ENCODE results near the gene ZCCHC3.
"Not testable (repeated sequence)": the region's sequence is repeated elsewhere in the genome, so short reads cannot be mapped to it uniquely, and the experiment has no call there.

ZCCHC3 gene, protein sequence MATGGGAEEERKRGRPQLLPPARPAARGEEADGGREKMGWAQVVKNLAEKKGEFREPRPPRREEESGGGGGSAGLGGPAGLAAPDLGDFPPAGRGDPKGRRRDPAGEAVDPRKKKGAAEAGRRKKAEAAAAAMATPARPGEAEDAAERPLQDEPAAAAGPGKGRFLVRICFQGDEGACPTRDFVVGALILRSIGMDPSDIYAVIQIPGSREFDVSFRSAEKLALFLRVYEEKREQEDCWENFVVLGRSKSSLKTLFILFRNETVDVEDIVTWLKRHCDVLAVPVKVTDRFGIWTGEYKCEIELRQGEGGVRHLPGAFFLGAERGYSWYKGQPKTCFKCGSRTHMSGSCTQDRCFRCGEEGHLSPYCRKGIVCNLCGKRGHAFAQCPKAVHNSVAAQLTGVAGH

DNA sequence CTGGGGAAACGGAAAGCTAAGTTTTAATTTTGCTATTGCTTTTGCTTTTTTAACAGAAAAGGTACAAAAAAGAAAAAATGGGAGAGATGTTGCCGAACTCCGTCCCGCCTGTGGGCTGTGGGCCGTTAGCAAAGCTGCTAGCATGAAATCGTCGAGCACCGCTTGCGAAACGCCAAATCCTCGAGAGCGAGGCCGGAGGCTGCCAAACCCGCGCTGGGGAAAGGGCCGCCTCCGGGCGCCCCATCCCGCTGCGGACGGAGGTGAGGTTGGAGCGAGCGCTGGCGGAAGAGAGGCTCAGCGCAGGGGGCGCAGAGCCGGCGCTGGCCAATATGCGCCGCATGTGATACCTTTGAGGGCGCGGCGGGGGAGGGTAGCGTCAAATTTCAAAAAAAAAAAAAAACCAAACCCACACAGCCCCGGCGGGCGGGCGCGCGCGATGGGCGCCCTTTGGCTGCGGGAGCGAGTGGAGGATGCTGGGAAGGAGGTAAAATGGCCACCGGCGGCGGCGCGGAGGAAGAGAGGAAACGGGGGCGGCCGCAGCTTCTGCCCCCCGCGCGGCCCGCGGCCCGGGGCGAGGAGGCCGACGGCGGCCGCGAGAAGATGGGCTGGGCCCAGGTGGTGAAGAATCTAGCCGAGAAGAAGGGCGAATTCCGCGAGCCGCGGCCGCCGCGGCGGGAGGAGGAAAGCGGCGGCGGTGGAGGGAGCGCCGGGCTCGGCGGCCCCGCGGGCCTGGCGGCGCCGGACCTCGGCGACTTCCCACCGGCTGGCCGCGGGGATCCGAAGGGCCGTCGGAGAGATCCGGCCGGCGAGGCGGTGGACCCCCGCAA lies at the start of gene ZCCHC3:
Gene ZCCHC3, plus strand, starts transcription at position 473 of the 827 bp plus-strand sequence. Its CDS starts 17 bp downstream, at position 490.
- peak; percentile 58 for DNase-seq (ENCODE audit: low read depth)

DNA sequence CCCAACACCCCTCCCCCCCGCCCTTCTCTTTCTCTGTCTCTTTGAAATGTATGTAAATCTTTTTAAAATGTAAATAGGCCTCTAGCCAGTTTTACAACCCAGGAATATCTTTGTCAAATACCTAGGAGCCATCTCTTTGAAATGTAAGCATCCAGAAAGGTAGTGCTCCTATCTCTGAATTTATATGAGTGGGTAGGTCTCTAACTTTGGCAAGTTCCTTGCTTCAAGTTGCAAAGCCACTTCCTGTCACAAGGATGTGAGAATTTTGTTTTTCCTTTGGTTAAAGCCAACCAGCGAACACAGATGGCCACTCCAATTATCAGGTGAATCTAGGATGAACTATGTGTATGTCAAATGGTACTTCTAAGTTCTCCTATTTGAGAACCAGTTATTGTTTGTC lies 46.0 kb upstream of the ZCCHC3 start:
- no peak for DNase-seq (ENCODE audit: low read depth)

DNA sequence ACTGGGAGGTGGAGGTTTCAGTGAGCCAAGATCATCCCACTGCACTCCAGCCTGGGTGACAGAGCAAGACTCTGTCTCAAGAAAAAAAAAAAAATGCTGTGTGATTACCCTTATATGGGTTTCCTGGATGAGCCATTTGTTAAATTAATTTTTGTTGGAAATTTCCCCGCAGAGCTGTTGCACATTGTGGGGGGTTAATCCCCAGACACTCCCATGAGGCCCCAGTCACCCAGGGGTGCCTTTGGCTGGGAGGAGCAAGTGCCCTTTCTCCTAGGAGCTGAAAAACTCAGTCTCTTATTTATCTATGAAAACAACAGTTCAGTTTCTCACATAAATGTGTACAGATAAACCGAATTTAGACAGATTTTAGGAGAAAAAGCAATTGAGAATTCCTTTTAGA lies 44.6 kb upstream of the ZCCHC3 start:
- no peak for DNase-seq (ENCODE audit: low read depth)

DNA sequence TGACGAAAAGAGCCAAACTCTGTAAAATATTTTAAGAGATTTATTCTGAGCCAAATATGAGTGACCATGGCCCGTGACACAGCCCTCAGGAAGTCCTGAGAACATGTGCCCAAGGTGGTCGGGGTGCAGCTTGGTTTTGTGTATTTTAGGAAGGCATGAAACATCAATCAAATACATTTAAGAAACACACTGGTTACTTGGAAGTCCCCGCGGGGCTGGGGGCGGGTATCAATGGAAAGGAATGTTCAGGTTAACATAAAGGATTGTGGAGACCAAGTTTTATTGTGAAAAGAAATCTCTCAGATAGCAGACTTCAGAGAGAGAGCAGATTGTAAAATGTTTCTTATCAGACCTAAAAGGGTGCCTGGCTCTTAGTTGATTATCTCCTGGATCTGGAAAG lies 43.9 kb upstream of the ZCCHC3 start:
- not testable (repeated sequence) for DNase-seq (ENCODE audit: low read depth)

DNA sequence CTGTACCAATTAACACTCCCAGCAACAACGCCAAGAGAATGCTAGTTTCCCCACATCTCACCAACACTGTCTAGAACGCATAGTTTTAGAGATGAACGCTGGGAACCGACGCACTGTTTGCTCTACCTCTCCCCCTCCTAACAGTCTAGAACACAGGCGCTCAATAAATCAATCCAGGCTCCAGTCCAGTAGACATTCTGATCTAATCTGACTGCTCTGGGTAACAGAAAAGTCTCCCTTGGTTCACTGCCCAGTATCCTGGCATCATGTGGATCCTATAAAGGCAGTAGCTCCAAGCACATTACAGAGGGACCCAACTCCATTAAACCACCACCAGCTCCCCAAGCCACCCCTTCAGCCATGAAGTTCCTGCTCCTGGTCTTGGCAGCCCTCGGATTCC lies 40.0 kb upstream of the ZCCHC3 start, which contains the start of gene DEFB132:
Gene DEFB132, plus strand, starts transcription at position 306 of the 400 bp plus-strand sequence. Its CDS starts 55 bp downstream, at position 361.
- no peak for DNase-seq (ENCODE audit: low read depth)

DNA sequence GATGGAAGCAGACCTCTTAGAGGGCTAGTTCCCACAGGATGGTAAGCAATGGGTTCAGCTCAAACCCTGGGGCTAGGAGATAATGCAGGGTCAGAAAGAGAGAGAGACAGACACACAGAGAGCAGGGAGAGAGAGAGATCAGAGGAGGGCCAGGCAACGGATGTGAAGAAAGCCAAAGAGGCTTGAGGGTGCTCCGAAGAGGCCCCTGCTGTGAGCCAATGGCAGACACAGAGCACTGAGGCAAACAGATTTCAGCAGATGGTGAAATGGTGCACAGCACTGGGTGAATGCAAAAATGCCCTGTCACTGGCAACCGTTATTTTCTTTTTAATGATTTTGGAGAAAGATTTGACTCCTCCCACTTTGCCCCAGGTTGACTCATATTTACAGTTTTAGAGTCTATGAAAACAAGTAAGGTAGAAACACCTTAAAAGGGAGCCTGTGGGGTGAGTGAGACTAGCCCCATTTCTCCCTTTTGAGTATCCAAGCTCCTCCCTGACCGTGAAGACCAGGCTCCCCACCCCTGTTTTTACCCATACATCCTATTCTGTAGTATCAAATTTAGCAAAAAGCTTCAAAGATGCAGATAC lies 39.0 kb upstream of the ZCCHC3 start:
- DNase-seq (ENCODE audit: low read depth), result no peak

DNA sequence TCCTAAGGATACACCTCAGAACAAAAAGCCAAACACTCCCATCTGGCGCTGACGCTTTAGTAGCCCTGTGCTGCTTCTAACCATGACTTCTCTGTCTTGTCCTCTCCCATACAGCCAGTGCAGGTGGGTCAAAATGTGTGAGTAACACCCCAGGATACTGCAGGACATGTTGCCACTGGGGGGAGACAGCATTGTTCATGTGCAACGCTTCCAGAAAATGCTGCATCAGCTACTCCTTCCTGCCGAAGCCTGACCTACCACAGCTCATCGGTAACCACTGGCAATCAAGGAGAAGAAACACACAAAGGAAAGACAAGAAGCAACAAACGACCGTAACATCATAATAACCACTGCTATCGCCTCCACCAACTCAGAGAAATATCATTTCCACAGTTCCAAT lies 38.4 kb upstream of the ZCCHC3 start:
- no peak for DNase-seq (ENCODE audit: low read depth)

DNA sequence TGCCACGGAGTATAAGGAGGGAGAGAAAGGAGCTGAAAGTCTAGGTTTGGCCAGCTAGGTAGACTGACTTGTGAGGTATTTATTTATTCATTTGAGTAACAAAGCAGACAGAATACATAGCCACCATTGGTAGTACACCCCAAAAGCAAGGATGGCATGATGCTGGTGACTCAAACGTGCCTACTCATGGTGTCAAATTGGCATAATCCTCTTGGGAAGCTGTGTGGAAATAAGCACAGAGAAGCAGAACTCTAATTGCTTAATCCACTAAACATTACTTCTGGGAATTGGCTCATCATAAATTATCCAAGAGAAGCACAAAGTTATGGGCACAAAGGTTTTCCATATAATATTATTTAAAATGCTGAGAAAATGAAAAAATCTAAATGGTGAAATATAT lies 37.4 kb upstream of the ZCCHC3 start:
- no peak for DNase-seq (ENCODE audit: low read depth)

DNA sequence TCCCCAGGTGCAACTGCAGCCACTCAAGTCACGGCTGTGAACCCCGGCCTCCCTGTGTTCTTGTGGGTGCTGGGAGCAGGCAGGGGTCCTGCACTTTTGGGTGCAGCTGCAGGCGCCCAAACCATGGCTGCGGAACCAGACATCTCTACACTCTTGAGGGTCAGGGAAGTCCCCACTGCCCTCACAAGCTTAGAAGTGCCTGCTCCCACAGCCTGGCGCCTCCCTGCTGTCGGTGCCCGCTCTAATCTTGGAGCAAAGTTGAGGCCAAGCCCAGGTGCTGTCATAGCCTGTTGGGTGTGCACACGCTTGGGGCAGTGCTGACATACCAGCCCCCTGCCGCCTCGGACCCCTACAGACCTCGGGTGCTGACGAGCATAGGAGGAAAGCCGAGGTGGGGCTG lies 33.7 kb upstream of the ZCCHC3 start:
- no peak for DNase-seq (ENCODE audit: low read depth)

DNA sequence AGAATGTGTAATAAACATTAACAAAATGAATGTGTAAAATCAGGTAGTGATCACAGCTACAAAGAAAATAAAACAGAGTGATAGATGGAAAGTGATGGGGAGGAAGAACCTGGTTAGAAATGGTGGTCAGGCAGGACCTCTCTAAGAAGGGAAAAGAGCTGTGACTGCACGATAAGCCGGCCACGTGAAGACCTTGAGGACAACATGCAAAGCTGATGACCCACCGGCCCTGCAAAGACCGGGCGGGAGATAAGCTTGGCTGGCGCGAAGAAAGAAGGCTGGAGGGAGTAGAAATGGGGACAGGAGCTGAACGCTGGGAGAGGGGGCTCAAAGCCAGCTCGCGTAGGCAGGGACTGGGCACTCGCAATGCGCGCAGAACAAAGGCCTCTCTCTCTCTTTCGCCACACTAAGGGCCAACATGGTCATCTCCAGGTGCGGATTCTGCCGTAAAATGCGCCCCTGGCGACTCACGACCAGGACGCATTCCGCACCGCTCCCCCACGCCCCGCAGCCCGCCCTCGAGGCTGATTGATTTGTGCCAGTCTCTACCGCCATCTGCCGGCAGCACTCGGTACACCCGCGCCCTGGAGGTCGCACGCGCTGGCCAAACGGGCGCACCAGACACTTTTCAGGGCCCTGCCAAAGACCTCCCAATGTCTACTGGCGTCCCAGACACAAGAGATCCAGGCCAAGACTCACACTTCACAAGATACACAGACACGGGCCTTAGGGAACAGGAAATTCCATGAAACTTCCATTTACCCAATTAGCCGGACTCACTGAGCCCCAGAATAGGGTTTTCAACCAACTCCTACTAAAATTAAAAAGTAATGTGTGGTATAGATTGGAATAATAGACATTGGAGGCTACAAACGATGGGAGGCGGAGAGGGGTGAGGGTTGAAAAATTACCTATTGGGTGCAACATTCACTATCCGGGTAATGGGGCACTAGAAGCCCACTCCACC lies 30.5 kb upstream of the ZCCHC3 start:
- peak; percentile 90 for DNase-seq (ENCODE audit: low read depth)

DNA sequence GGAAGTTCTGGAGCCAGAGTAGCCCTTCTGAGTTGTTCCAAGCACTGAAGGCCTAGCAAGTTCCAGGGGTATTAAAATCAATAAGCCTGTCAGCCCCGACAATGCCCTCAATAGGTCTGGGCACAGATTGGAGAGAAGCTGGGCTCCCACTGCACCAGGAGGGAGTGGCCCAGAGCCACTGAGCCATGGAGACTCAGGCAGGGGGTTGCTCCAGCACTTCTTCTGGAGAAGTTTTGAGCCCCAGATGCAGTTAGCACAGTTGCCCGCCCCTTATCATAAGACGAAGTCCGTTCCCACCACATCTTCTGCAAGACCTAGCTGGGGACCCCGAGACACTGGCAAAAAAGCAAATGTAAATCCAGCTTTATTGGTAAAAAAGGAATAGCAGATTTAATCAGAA lies 26.9 kb upstream of the ZCCHC3 start:
- DNase-seq (ENCODE audit: low read depth), result no peak

DNA sequence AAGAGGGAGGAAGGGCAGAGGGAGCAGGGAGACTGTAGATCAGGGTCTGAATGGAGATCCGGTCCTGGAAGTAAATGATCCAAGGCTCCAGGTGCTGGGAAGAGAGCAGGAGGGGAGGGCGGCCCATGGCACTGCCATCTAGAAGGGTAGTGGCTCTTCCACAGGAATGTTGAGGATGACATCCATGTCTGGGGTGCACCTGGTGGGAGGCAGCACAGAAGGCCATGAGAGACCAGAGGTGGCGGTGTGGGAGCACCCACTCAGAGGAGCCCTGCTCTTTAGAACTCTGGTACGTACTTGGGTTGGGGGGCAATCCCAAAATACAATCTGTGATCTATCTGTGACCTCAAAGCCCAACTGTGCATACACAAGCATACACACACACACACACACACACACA lies 26.3 kb upstream of the ZCCHC3 start:
- no peak for DNase-seq (ENCODE audit: low read depth)

DNA sequence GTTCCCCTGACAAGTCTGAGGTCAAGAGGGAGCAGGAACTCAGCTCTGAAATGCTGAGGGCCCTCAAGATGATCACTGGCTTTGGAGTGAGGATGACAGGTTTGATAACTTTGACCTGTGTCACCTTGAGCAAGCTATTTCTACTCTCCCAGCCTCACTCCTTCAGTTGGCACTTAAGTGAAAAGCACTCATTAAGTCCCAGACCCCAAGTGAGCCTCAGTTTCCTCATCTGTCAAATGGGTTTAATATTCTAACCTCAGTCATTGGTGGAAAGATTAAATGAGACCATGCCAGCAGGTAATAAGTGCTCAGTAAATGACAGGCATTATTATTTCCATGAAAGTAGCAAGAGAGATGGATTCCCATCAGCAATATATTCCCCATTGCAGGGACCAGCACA lies 25.8 kb upstream of the ZCCHC3 start:
- DNase-seq (ENCODE audit: low read depth), result no peak

DNA sequence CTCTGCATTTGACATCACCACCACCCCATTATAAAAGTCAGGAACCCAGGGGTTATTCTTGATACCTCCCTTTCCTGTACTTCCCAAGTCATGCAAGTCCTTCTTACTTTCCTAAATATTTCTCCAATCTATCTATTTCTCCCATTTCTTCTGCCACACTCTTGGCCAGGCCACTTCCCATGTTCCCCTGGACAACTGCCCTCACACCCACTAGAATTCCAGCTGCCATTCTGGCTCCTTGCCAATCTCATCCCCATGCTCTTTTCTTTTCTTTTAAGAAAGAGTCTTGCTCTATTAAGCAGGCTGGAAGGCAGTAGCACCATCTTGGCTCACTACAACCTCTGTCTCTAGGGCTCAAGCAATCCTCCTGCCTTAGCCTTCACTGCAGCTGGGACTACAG lies 24.7 kb upstream of the ZCCHC3 start:
- no peak for DNase-seq (ENCODE audit: low read depth)

DNA sequence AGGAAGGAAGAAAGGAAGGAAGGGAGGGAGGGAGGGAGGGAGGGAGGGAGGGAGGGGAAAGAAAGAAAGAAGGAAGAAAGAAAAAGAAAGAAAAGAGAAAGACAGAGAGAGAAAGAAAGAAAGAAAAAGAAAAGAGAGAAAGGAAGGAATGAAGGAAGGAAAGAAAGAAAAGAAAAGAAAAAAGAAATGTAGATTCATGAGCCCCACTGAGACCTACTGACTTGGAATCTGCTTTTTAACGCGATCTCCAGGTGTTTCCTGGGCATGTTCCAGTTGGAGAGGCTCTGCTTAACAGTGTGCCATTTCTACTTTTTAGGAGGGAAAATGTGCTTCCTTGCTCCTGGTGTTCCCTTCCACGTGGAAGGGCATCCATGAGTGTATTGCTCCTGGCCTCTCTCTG lies 23.5 kb upstream of the ZCCHC3 start:
- DNase-seq (ENCODE audit: low read depth), result no peak

DNA sequence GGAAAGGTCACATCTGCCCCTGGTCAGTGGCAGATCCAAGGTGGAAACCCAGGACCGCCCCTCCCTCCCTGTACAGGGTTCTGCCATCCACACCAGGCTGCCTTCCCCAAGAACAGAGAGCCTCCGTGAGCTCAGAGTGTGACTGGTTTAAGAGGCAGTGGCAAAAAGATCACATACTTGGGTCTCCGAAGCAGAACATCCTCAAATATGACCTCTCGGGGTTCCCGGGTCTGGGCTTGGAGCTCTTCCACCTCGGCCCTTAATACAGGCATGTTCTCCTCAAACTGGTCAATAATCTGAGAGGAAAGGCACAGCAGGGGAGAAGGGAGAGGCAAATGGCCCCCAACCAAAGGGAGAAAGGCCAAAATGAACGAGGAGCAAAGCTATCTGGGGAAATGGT lies 21.6 kb upstream of the ZCCHC3 start:
- no peak for DNase-seq (ENCODE audit: low read depth)

DNA sequence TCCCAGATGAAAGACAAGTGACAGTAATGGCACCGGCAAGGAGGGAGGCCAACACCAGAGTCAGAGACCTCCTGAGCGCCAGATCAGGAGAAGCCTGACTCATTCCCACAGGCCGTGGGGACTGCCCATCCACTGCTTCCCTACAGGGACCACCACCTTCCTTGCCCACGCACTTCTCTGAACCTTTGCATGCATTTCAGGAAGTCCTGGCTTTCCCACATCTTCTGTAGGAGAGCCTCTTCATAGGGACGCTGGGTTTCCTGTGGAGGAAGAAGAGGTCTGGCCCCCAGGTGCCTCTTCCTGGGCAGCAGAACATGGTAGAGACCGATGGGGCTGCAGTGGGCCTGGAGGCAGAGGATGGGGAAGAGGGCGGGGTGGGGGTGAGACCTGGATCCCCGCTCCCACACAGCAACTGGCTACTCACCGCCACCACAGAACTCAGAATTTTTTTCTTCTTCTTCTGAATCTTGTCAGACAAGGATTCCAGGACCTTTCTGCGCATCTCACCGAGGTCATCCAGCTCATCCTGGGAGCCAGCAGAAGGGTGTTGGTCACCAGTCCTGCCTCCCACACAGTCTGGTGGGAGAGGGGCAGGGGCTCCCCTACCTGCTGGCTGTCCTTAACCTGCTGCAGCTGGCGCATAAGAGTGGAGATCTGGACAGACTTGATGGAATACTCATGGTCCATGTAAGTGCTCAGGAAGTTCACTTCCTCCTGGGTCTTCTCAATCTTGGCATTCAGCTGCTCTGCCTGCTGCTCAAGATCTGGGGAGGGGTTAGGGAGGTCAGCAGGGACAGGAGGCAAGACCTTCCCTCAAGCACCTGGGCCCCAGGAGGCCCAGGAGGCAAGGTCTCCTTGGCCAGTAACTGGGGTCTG lies 20.5 kb upstream of the ZCCHC3 start:
- DNase-seq (ENCODE audit: low read depth), result no peak

DNA sequence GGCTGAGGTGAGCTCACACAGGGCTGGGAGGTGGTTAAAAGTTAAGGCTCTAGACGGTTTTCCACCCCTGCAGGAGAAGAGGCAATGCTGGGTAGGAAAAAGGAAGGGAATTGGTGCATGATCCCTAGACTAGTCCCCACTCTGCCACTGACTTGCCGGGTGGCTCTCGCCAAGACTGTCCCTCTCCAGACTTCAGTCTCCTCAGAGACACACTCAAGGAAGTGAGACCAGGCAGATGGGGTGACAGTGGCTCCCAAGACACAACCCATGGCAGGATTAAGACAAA lies 19.9 kb upstream of the ZCCHC3 start:
- no peak for DNase-seq (ENCODE audit: low read depth)

DNA sequence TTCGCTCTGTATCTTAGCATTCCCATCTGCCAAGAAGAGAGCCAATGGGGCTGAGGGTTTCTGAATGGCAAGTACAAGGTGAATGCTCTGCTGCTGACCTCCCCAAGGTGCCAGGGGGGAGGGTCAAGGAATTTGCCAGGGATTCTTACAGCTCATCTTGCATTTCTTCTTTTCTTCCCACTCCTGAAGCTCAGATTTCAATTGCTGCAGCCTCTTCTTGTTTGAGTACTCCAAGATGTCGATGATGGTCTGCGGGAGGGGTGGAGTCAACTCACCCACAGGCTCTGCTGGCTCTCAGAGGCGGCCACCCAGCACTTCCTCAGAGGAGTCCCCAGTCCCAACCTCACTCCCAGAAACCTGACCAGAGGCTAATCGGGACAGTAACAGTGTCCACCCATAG lies 19.2 kb upstream of the ZCCHC3 start:
- DNase-seq (ENCODE audit: low read depth), result no peak

DNA sequence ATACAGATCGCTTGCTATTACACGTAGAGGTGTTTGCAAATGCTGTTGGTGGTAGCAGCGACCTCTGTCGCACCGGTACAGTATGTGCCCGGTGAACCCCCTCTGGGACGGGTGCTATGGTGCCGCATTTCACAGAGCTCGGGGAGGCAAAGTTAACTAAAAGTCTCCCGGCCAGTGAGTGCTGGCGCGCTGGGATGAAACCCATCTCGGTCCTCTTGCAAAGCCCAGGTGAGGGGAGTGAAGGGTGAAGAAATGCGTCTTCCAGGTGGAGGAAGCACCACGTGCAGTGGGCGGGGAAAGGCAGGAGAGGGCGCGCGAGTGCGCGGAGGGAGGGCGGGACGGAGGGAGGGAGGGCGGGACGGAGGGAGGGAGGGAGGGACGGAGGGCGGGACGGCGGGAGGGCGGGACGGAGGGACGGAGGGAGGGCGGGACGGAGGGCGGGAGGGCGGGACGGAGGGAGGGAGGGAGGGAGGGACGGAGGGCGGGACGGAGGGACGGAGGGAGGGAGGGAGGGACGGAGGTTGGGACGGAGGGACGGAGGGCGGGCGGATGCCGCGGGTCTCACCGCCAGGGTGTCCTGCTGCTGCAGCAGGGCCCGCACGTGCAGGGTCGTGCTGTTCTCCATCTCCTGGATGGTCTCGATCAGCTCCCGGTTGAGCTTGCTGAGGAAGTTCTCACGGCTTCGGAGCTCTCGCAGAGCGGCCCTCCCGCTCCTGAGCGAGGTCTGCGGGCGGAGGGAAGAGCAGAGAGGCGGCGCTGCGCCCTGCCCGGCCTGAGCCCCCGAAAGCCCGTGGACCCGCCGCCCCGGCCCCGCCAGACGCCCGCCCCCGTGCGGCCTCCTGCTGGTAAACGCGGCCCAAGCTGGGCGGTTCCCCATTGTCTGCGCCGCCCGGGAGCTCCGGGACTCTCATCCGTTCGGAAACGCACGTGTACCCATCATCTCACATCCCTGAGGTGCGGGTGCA lies 18.5 kb upstream of the ZCCHC3 start:
- no peak for DNase-seq (ENCODE audit: low read depth)
